Ovary (tissue), 3 donors: ENCODE results near the gene MARK2.

ENCODE experiments used
- CTCF ChIP-seq, 3 donors: fragments of 450-650 bp in 2 of 3; fragments of 200-600 bp in 1 of 3; IDR thresholded peaks; one replicate each; pipeline versions ENCODE4 v1.5.1 to v1.8.0; 2016 to 2022; ENCODE audit warnings: antibody characterized with exemption in 3 of 3, mild to moderate bottlenecking in 1 of 3
- EP300 ChIP-seq: sonication (generic); formaldehyde crosslinking; IDR thresholded peaks from one replicate; pipeline ENCODE4 v1.6.1; 2017; ENCODE audit warnings: antibody characterized with exemption
- POLR2A ChIP-seq: fragments of 450-650 bp; IDR thresholded peaks from one replicate; pipeline ENCODE4 v1.6.1; 2017; ENCODE audit warnings: antibody characterized with exemption, mild to moderate bottlenecking, moderate library complexity
- donor health status: DM: no; HTN: no; CAD: no.

DNA sequence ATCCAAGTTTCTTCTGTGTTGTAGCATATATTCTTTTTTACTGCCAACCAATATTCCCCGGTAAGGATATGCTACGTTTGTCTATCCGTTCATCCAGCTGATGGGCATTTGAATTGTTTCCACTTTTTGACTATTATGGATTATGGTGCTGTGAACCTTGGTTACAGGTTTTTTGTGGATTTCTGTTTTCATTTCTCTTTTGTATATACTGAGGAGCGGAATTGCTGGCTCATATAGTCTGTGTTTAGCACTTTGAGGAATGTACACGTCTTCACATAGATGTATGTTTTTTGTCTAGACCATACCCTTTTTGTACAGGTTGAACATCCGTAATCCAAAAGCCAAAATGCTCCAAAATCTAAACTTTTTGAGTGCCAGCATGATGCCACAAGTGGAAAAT, 54.4 kb downstream of the MARK2 start:
- TF ChIP-seq CTCF (IDR thresholded peaks at IDR 0.05) (no peak), EP300 (no peak), POLR2A (no peak)
